Measurements from ENCODE around the gene POLQ.

The POLQ gene

GRCh38 chr3:121567649-121568048, 21.9 kb upstream of the POLQ start, which contains the start of gene ARGFX:
TSS of gene ARGFX (plus strand) at chr3:121567949. CDS start at chr3:121570714, 2,765 bp downstream.
- DNase-seq (ENCODE audit: low read depth in 2 of 2): no peak
- TF ChIP-seq CTCF (IDR thresholded peaks at IDR 0.05; ENCODE audit: low read depth, low read length): no peak

DNA sequence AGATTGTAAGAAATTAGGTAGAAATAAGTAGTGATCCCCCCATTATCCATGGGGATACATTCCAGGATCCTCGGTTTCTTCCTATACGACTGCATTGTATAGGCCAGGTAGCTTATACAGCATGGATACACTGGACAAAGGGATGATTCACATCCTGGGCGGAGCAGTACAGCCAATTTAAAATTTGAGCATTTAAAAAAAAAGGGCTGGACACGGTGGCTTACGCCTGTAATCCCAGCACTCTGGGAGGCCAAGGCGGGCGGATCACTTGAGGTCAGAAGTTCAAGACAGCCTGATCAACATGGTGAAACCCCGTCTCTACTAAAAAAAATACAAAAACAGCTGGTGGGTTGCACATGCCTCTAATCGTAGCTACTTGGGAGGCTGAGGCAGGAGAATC, 21.0 kb upstream of the POLQ start:
- TF ChIP-seq CTCF (IDR thresholded peaks at IDR 0.05; ENCODE audit: low read depth, low read length): no peak
- no peak for DNase-seq (ENCODE audit: low read depth in 2 of 2)
- H3K4me3 ChIP-seq (replicated peaks in 1 of 2; ENCODE audit: low read depth in 2 of 2, low read length in 2 of 2): no peak overlapping the region

More at GRCh38 chr3:121567649-121568048, 21.9 kb upstream of the POLQ start, which contains the start of gene ARGFX:
- H3K4me3 ChIP-seq (replicated peaks in 1 of 2; ENCODE audit: low read depth in 2 of 2, low read length in 2 of 2): no peak within 1 kb of the TSS

GRCh38 chr3:121562148-121562547, 16.4 kb upstream of the POLQ start:
- DNase-seq (ENCODE audit: low read depth in 2 of 2): no peak
- no peak for TF ChIP-seq CTCF (IDR thresholded peaks at IDR 0.05; ENCODE audit: low read depth, low read length)
- no peak overlapping the region for H3K4me3 ChIP-seq (replicated peaks in 1 of 2; ENCODE audit: low read depth in 2 of 2, low read length in 2 of 2)

DNA sequence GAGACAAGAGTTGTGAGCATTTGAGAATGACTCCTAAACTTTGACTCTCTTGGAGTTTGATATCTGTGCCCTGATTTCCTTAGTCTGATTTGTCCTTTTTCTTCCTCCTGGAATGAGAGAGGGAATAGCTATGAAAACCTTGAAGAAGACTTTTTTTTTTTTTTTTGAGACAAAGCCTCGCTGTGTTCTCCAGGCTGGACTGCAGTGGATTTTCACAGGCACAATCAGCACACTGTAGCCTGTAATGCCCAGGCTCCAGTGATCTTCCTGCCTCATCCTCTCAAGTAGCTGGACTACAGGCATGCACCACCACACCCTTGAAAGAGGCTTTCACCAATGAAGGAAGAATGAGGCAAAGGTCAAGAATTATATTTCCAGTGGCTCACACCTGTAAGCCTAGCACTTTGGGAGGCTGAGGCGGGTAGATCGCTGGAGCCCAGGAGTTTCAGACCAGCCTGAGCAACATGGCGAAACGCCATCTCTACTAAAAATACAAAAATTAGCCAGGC, 11.7 kb upstream of the POLQ start:
- DNase-seq (ENCODE audit: low read depth in 2 of 2): no peak
- no peak for TF ChIP-seq CTCF (IDR thresholded peaks at IDR 0.05; ENCODE audit: low read depth, low read length)
- H3K4me3 ChIP-seq (replicated peaks in 1 of 2; ENCODE audit: low read depth in 2 of 2, low read length in 2 of 2): no peak overlapping the region

DNA sequence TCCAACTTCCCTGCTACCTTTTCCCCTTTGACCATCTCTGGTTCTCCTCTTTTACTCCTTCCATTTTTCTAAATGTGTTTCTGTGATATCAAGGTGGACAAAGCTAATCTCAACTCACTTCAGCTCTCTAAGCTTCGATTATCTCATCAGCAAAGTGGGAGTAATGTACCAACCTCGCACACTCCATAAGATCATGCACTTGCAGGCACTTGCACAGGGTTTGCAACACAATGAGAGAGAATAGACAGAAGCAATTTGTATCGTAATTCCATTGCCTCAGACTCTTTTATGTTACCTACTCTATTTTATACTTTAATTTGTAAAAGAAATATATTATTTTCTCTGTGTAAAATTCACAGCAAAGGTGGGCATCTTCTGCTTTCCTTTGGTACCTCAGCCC, 7.0 kb upstream of the POLQ start:
- no peak overlapping the region for H3K4me3 ChIP-seq (replicated peaks in 1 of 2; ENCODE audit: low read depth in 2 of 2, low read length in 2 of 2)
- DNase-seq (ENCODE audit: low read depth in 2 of 2): no peak
- TF ChIP-seq CTCF (IDR thresholded peaks at IDR 0.05; ENCODE audit: low read depth, low read length): no peak

- no peak overlapping the region for H3K4me3 ChIP-seq (replicated peaks in 1 of 2; ENCODE audit: low read depth in 2 of 2, low read length in 2 of 2)
- TF ChIP-seq CTCF (IDR thresholded peaks at IDR 0.05; ENCODE audit: low read depth, low read length): no peak
- peak in 1 of 2 donors; percentile 20 for DNase-seq (ENCODE audit: low read depth in 2 of 2)
Observed at GRCh38 chr3:121552379-121552778, 6.6 kb upstream of the POLQ start.

- DNase-seq (ENCODE audit: low read depth in 2 of 2): peak in 1 of 2 donors; percentile 35
Observed at GRCh38 chr3:121545049-121545573, 677 bp downstream of the POLQ start.

More at GRCh38 chr3:121545049-121545573, 677 bp downstream of the POLQ start:
- peak overlapping the region; percentile 84 to 85 for H3K4me3 ChIP-seq (replicated peaks in 1 of 2; ENCODE audit: low read depth in 2 of 2, low read length in 2 of 2)
- TF ChIP-seq CTCF (IDR thresholded peaks at IDR 0.05; ENCODE audit: low read depth, low read length): no peak
